ELF-1 (cell line): ENCODE measurements around the gene PLA2G6.
A peak's percentile ranks its signal among the peaks of the same experiment; 100 is the strongest.

ENCODE experiments used
- DNase-seq: peaks from one replicate; pipeline ENCODE4 v3.0.0-alpha.2; 2016; ENCODE audit warnings: low read depth, low spot score

PLA2G6 gene

GRCh38 chr22:38110863-38111852 lies 70.5 kb downstream of the PLA2G6 start:
- DNase-seq: peak; percentile 65

- no peak for DNase-seq
These were observed 71.4 kb downstream of the PLA2G6 start, which contains the start of gene BAIAP2L2 for GRCh38 chr22:38110008-38110862. BAIAP2L2 (minus strand) TSS chr22:38110684; CDS start chr22:38110525, 159 bp downstream.

GRCh38 chr22:38109371-38110001 lies 72.1 kb downstream of the PLA2G6 start:
- DNase-seq: no peak

GRCh38 chr22:38108561-38109319 lies 72.9 kb downstream of the PLA2G6 start:
- no peak for DNase-seq

GRCh38 chr22:38107692-38108515 lies 73.7 kb downstream of the PLA2G6 start:
- DNase-seq: no peak

- no peak for DNase-seq
These were observed 74.6 kb downstream of the PLA2G6 start for GRCh38 chr22:38106814-38107578.

- peak; percentile 70 for DNase-seq
These were observed 77.5 kb downstream of the PLA2G6 start for GRCh38 chr22:38104084-38104483.

- DNase-seq: no peak
These were observed 78.0 kb downstream of the PLA2G6 start for GRCh38 chr22:38103641-38104040.

GRCh38 chr22:38098410-38099249 lies 83.0 kb downstream of the PLA2G6 start:
- no peak for DNase-seq

- DNase-seq: peak; percentile 86
These were observed 83.8 kb downstream of the PLA2G6 start for GRCh38 chr22:38097557-38098409.

GRCh38 chr22:38097058-38097457 lies 84.6 kb downstream of the PLA2G6 start:
- no peak for DNase-seq

- no peak for DNase-seq
These were observed 92.2 kb downstream of the PLA2G6 start for GRCh38 chr22:38089474-38089851.

- peak; percentile 37 for DNase-seq
These were observed 92.8 kb downstream of the PLA2G6 start for GRCh38 chr22:38088629-38089473.

- DNase-seq: no peak
These were observed 93.8 kb downstream of the PLA2G6 start for GRCh38 chr22:38087855-38088254.

- DNase-seq: no peak
These were observed 94.7 kb downstream of the PLA2G6 start for GRCh38 chr22:38086942-38087341.

- peak; percentile 52 for DNase-seq
These were observed 95.4 kb downstream of the PLA2G6 start for GRCh38 chr22:38086001-38086845.
